AG09319 (cell line): ENCODE measurements around the gene LRRC8C.

ENCODE experiments used
- DNase-seq: peaks from one replicate; pipeline ENCODE4 v3.0.0-alpha.2; 2010; ENCODE audit warnings: low read depth; ENCODE audit errors: extremely low read depth
- CTCF ChIP-seq: IDR thresholded peaks from 2 replicates; pipeline ENCODE4 v1.5.1; 2011; ENCODE audit warnings: low read depth, mild to moderate bottlenecking, inconsistent platforms, low read length, moderate library complexity

Gene LRRC8C

GRCh38 chr1:89594096-89594740 lies 38.7 kb upstream of the LRRC8C start:
- no peak for TF ChIP-seq CTCF
- DNase-seq: no peak

- DNase-seq: no peak
- TF ChIP-seq CTCF: no peak
Observed at GRCh38 chr1:89596698-89597097, 36.2 kb upstream of the LRRC8C start.

GRCh38 chr1:89598450-89599331 lies 34.2 kb upstream of the LRRC8C start:
- TF ChIP-seq CTCF: peak; percentile 62
- no peak for DNase-seq

- no peak for TF ChIP-seq CTCF
- DNase-seq: no peak
Observed at GRCh38 chr1:89599332-89599630, 33.6 kb upstream of the LRRC8C start.

- no peak for TF ChIP-seq CTCF
- no peak for DNase-seq
Observed at GRCh38 chr1:89600451-89601224, 32.3 kb upstream of the LRRC8C start.

GRCh38 chr1:89602871-89603404 lies 30.0 kb upstream of the LRRC8C start:
- no peak for TF ChIP-seq CTCF
- no peak for DNase-seq
